GM18870 (cell line): ENCODE measurements around the gene KIFC3.
"Not testable (repeated sequence)": the region's sequence is repeated elsewhere in the genome, so short reads cannot be mapped to it uniquely, and the experiment has no call there.

Experiments used
- ATAC-seq: cut with Tn5 transposase; IDR thresholded peaks from one replicate; pipeline ENCODE4 v1.9.1; 2021; ENCODE audit warnings: moderate library complexity; ENCODE audit not compliant: unreplicated experiment

KIFC3 gene

DNA sequence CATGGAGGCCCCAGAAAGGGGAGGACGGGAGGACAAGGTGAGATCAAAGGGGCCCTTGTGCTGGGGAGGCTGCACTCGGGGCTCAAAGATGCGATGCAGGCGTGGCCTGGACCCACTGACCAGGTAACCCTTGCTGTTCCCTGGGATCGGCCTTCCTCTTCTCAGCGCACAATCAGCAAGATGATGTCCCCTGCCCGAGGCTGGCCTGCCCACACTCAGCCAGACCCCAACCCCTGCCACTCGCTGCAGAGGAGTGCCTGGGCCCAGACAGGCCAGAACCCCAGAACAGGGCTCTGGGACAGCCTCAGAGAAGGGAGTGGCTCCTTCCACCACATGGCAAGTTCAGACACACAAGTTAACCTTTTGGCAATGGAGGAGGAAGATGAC is 14.8 kb downstream of the KIFC3 start:
- ATAC-seq, result no peak

DNA sequence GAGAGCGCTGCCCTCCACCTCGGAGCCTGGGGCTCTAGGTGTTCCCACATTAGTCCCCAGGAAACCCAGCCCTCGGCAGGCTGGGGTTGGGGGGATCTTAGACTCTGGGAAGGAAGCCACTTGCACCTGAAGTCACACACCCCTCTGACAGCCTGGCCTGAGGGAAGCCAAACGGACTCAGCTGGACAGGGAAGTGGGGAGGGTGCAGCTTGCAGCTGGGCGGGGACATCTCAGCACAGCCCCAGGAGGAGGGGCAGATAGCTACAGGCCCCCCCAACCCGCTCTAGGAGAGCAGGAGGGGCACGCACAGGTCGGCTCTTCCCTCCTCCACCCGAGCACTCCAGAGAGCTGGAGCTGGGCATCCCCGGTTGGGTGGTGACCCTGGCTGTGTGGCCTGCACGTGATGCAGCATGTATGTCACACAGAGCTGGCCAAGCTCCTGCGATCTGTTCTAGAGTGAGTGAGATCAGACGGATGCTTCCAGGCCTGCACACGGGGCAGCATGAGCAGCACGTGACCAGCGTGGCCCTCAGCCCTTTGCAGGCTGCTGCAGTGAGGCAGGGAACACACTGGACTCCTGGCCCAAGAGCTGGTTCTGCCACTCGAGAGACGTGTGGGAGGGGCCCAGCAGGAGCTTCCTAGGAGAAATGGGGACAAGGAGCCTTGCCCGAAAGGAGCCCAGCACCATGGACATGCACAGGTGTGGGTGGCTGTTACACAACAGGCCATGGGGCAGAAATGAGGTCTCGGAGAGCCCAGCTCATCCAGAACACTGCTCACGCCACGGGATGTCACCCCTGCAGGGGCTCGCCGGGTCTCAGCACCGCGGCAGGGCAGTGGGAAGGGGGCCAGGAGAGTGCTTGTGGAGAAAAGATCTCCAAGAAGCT is 15.4 kb downstream of the KIFC3 start:
- ATAC-seq, result no peak

DNA sequence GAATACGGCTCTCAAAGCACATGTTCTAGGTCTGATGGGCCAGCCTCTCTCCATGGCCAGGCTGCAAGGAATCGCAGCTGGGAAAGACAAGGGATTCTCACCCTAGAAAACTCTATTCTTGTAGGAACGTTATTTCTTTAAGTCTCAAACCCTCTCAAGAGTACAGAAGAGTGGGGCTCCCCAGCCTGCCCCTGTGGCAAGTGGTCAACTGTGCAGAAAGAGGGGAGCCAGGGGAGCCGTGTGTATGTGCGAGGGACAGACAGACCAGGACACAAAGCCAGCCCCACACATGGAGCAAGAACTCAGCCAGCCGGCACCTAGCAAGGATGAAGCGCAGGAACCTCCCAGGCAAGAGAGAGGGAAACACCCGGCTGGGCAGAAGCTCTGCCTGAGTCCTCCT is 16.4 kb downstream of the KIFC3 start:
- no peak for ATAC-seq

DNA sequence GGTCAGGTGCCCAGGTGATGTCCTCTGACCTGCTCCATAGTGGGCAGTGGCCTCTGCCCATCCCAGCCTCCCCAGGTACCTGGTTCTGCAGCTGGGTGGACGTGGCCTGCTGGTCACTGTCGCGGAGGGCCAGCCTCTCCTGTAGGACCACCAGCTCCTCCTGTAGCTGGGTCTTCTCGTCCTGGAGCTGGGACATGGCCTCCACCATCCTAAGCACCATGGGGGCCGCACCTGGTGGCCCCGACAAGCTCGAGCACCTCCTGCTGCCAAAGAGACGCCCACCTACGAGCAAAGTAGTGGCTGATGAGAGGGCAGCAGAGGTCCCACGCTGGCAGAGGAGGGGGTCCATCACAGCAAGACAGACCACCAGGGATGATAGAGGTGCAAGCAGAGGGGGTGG is 16.9 kb downstream of the KIFC3 start:
- ATAC-seq, result no peak

DNA sequence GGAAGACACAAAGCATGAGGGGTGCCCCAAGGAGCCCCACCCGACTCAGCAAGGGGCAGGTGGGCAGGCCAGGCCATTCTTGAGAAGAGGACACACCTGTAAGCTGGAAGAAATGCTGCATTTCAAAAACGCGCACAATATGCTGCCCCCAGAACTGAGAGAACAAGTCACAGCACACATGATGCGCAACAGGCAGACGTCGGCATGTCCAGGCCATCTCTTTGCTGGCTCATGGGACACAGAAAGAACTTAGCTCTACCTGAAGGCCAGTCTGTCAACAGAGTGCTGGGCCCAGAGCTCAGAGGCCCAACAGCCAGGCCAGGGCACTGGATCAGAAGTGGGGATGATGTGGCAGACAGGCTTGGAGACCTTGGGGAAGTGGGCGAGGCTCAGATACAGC is 18.0 kb downstream of the KIFC3 start:
- ATAC-seq, result no peak

DNA sequence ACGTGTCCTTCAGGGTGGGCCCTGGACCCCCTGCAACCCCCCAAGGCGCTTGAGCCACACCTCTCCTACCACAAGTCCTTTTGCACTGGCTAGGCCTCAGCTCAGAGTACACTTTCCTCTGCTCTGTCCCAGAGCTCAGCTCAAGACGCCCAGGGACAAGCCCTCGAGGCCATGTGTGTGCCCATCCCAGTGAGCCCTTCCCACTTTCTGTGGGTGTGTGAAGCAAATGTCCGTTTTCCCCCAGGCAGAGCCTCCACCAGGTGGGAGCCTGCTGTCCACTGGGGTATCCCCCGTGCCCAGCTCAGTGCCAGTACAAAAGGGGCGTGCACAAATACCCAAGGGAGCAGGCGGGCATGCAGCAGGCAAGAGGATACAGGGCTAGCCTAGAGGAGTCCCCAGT is 18.4 kb downstream of the KIFC3 start:
- ATAC-seq, result no peak

DNA sequence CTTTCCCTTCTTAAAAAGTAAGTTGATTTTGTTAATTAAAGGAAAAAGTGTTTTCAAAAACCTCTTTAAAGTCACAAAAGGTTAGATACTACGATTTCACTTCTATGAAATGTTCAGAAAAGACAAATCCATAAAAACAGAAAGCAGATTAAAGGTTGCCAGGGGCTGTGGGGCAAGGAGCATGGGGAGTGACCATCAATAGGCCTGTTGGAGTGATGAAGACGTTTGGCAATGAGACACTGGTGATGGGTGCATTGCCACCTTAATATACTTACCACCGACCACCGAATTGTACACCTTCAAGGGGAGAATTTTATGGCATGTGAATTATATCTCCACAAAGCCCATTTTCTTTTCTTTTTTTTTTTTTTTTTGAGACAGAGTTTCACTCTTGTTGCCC is 19.2 kb downstream of the KIFC3 start:
- no peak for ATAC-seq

DNA sequence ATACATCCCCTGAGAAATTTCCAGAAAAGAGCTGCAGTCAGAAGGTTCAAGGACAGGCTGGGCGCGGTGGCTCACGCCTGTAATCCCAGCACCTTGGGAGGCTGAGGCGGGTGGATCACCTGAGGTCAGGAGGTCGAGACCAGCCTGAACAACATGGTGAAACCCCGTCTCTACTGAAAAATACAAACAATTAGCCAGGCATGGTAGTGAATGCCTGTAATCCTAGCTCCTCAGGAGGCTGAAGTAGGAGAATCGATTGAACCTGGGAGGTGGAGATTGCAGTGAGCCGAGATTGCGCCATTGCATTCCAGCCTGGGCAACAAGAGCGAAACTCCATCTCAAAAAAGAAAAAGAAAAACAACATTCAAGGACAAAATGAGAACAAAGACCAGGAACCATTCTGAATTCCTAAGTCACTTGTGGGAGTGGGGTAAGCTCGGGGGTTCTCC is 19.7 kb downstream of the KIFC3 start:
- ATAC-seq, result not testable (repeated sequence)

DNA sequence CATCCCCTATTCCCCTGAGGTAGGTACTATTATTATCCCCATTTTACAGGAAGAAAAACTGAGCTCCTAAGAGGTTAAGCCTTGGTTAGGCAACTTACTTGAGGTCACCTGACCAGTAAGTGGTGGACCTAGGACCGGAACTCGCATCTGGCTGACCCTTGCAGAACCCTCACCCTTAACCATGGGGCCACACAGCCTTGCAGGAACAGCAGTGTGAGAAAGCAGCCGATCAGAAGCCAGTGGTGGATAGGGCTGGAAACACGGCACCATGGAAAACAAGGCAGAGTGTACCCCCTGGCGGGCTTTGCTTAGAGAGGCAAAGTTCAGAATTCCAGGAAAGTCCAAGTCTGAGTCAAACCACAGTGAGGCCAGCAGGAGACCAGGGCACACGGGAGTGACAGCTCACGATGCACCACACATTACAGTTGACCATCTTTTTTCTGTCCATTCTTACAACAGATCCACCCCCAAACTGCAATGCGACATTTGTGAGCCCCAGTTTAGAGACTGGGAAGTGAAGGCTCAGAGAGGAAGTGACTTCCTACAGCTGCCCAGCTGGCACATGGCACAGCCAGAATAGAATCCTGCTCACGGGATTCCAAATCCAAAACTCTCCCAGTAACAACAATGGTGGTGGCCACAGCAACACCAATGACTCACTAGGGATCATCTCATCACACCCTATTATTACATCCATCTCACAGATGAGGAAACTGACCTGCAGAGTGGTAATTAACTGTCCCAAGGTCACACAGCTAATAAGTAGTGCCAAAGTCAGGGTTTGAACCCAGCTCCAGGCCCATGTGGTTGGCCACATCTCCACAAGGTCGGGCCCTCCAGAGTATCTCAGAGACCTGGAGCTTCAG is 20.3 kb downstream of the KIFC3 start:
- no peak for ATAC-seq

DNA sequence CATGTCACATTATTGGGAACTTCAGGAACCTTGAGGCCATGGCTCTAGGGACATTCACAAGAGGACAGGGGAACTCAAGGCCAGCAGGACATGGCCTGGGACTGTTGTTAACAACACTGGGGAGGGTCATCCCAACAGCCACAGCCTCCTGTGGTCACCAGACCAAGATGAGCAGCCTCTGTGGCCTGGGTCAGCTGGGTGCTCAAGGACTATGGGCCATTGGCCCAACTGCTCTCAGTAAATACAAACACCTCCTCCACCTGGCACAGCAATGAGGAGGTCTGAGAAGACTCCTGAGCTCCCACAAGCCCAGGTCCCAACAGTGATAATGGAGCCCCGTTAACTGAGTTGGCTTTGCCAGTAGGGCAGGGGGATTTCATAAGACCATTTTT is 20.9 kb downstream of the KIFC3 start:
- no peak for ATAC-seq

DNA sequence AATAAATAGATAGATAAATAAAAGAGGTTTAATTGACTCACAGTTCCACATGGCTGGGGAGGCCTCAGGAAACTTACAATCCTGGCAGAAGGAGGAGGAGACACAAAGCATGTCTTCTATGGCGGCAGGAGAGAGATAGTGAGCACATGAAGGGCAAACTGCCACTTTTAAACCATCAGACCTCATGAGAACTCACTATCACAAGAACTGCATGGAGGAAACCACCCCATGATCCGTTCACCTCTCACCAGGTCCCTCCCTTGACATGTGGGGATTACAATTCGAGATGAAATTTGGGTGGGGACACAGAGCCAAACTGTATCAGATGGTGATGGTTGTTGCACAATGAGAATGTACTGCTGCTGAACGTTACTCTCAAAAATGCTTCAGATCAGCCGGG is 22.5 kb downstream of the KIFC3 start:
- not testable (repeated sequence) for ATAC-seq

DNA sequence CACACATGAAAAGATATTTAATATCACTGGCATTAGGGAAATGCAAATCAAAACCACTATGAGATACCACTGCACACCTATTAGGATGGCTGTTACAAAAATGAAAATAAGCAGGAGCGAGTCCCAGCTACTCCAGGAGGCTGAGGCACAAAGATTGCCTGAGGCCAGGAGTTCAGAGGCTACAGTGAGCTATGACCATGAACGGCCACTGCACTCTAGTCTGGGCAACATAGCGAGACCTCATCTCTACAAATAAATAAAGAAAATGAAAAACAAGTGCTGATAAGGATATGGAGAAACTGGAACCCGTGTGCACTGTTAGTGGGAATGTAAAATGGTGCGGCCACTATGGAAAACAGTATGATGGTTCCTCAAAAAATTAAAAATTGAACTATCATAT is 23.6 kb downstream of the KIFC3 start:
- no peak for ATAC-seq

DNA sequence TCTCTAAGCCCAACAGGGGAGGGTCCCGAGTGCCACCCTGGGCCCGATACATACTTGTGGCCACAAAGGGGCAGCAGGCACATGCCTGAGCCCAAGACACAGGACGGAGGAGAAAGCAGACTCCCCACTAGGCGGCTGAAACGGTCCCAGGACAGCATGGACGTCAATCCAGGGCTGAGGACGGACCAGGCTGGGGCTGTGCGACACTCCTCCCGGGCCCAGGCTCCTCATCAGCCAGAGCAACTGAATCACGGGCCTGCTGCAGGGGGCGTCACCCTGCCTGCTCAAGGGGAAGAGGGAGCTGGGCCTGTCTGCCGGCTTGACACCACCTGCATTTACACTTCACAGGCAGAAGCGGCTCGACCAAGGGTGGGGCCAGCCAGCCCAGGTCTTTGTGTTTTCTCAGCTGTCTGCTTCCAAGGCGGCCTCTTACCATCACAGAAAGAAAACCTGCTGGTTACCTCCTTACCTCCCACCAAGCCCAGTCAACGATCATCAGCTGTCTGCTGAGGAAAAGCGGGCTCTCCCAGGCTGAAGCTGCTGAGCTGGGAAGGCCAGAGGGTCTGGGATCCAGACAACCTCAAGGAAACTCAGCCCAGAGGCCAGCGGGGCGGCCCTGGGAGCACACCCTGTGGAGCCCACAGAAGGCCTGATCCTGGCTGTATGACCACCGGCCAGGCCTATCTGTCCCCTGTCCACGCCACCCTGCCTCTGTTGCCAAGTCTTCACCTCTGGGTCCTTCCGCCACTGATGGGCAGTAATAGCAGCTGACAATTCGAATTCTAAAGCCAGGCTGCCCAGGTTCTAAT is 26.4 kb downstream of the KIFC3 start:
- ATAC-seq, result no peak

DNA sequence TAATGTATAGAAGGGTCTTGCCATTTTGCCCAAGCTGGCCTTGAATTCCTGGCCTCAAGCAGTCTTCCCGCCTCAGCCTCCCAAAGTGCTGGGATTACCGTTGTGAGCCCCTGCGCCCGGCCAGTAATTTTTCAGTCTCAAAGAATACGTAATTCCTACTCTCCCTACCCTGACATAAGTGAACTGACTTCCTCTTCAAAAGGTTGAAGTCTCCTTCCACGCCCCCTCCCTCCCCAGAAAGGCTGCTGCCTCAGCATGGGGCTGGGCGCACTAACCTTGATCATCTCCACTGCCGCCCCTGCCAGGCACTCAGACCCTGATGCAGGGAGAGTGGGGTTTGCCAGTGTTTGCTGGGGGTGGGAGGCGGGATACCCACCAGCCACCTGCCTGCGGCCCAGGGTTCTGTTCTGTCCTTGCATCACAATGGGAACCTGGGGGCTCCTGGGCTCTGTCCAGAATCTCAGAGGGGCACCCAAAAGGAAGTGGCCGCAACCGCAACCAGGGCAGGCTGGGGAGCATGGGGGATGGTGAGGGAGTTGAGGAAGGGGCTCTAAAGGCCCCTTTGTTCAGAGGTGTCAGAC is 27.5 kb downstream of the KIFC3 start:
- ATAC-seq, result no peak

DNA sequence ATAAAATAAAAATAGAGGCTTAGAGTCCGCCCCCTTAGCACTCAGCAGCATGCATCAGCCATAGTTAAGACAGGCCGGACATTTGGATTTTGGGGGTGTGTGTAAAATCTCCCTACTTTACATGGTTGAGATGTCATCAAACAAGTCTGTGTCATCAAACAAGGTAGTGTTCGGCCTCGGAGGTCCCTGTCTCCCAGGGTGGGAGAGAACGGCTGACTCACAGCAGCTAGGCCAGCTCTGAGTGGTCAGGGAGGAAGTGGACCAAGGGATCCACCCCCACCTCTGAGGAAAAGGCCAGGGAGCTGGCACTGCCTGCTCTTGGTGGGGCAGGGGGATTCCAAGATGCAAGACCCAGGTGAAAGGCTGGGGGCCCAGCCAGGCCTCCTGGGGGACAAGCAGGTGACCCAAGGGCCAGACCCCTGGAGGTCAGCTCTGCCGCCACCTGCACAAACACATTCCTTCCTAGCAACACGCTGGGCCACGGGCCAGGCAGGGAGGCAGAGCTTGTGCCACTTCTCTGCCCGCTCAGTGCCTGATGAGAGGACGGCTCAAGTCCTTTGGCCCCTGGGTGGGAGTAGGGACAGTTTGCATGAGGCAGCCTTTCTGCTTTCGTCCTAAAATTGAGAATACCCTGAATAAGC is 28.5 kb downstream of the KIFC3 start:
- ATAC-seq, result no peak

DNA sequence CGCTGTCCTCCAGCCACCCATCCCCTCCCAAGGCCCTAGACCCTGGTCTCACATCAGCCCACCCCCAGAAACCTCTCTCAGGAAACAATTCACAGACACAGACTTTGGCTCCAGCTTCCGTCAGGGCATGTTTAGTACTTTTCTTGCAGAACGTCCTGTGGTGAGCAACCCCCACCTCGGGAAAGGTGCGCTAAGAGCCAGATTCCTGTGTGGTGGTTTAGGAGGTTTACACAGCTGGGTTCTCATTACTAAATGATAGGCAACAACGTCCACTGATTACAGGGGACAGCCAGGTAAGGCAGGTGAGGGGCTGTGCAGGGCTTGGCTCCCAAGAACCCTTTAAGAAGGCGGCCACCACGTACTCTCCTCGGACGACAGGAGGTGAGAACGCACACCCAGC is 29.3 kb downstream of the KIFC3 start:
- ATAC-seq, result no peak

DNA sequence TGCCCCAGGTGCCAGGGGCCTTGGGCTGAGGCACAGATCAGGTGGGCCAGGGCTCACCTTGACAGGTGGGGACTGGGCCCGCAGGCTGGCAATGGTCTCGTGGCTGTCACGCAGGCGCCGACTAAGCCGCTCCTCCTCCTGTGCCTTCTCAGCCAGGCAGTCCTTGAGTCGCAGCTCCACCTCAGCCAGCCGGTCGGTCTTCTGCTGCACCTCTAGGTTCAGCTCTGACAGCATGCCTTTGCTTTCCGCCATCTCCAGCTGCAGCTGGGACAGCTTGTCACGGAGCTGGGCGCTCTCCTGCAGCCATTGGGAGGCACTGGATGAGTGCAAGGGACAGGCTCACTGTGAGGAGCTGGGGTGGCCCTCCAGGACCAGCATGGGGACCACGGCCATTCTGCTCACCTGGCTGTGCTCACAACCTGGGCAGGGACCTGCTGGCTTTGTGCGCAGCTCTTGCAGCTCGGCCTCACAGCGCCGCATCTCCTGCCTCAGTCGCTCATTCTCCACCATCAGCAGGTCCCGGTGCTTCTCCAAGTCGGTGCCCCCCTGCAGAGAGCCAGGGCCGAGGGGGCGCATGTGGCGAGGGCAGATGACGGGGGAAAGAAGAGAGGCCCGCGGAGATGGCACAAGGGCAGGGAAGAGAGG is 31.0 kb downstream of the KIFC3 start:
- no peak for ATAC-seq

DNA sequence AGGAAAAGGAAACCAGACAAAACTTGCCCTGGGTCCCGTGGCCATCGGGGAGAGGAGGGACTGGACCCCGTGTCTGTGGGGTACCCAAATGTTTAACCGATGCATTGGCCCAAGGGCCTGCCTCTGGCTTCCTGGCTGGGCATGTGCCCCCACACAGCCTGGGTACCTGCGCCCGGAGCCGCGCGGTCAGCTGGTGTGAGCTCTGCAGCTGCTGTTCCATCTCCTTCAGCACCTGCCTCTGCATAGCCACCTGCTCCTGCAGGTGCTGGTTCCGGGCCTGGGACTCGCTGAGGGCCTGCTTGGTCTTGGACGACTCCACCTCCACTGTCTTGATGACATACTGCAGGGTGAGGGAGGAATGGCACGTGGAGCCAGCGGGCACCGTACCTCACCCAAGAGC is 31.9 kb downstream of the KIFC3 start:
- no peak for ATAC-seq

DNA sequence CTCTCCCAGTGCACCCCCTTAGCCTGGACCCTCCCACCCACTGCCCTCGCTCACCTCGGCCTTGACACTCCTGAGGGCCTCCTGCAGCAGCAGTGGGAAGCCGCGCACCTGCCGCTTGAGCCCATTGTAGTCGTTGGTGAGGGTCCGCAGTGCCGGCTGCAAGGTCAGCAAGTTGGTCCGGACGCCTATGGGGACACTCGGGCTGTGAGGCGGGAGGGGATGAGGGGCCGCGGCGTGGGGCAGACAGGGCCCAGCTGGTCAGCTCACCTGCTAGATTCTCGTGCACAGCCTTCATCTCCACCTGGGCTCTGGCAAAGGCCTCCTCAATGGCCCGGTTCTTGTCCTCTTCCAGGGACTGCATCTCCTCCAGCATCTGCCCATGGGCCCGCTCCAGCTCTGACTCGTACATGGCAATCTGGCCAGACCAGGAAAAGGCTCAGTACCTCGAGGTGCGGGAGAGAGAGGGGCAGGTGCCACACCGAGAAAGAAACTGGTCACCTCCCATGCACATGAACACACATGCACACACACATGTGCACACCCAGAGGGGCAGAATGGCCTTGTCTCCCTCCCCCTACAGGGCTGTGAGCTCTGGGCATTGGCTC is 32.6 kb downstream of the KIFC3 start:
- ATAC-seq, result no peak
